MG63 (cell line): ENCODE measurements around the gene TOM1L1. TPM values are rescaled to one million over a fixed set of nuclear protein-coding genes. Genes with fewer than 3 reads are reported as not detected.
A peak's percentile ranks its signal among the peaks of the same experiment; 100 is the strongest.
"Not testable (repeated sequence)": the region's sequence is repeated elsewhere in the genome, so short reads cannot be mapped to it uniquely, and the experiment has no call there.

Source experiments
- DNase-seq: peaks from one replicate; pipeline ENCODE4 v3.0.0-alpha.2; 2020
- H3K27me3 ChIP-seq: fragments of 250-450 bp; sonication (Bioruptor Pico); 2 replicates; pipeline ENCODE4 v1.5.1; 2020; ENCODE audit warnings: mild to moderate bottlenecking, moderate library complexity
- H3K36me3 ChIP-seq: fragments of 250-450 bp; sonication (Bioruptor Pico); 2 replicates; pipeline ENCODE4 v1.5.1; 2020; ENCODE audit warnings: mild to moderate bottlenecking, moderate library complexity
- H3K4me3 ChIP-seq: fragments of 250-450 bp; sonication (Bioruptor Pico); 2 replicates; pipeline ENCODE4 v1.5.1; 2020; ENCODE audit warnings: mild to moderate bottlenecking, moderate library complexity
- H3K9me3 ChIP-seq: fragments of 250-450 bp; sonication (Bioruptor Pico); 2 replicates; pipeline ENCODE4 v1.5.1; 2020; ENCODE audit warnings: mild to moderate bottlenecking, moderate library complexity
- total RNA-seq: library from RNA; depleted of rRNA; stranded (reverse); fragments of >200 nt; shearing (Covaris generic); gene quantifications from 2 replicates; pipeline ENCODE4 v1.2.3, GENCODE V29; 2014; ENCODE audit warnings: low replicate concordance; rRNA removed

The TOM1L1 gene, protein sequence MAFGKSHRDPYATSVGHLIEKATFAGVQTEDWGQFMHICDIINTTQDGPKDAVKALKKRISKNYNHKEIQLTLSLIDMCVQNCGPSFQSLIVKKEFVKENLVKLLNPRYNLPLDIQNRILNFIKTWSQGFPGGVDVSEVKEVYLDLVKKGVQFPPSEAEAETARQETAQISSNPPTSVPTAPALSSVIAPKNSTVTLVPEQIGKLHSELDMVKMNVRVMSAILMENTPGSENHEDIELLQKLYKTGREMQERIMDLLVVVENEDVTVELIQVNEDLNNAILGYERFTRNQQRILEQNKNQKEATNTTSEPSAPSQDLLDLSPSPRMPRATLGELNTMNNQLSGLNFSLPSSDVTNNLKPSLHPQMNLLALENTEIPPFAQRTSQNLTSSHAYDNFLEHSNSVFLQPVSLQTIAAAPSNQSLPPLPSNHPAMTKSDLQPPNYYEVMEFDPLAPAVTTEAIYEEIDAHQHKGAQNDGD
- total RNA-seq = 13.9 and 46.3 TPM in 2 replicates

DNA sequence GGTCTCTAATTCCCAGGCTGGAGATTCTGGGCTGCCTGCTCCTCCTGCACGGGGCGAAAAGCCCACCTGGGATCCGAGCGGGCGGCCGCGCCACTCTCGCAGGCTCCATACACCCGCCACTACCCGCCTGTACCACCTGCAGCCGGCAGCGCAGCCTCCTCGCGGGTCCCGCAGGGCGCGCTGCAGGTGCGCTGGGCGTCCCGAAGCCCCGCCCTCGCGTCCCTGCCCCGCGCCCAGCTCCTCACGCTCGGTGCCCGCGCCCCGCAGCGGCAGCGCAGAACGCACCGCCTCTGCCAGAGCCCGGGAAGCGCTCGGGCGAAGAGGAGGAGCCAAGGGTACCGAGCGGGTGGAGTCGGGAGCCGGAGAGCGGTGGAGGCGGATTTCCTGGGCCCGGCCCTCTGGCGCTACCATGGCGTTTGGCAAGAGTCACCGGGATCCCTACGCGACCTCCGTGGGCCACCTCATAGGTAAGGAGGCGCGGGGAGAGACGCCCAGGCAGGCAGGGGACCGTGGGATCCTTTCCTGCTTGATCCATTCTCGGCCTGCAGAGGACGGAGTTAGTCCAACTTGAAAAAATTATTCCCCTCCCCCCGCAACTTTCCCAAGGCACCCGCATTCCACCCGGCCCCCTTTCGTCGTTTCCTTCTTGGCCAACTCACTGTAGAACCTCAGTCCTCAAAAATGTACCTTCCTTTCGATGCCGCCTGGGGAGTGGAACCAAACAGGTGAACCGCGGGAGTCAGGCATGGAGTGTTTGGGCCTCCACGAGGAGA is at the start of gene TOM1L1:
Gene TOM1L1 (plus strand): TSS at position 396 of the 773 bp plus-strand sequence. CDS start 14 bp downstream, at position 410.
- H3K27me3 ChIP-seq = peaks cover 6% of the 10 kb centered on the region; the same call in 1 of the 2 replicates
- H3K4me3 ChIP-seq = peak within 1 kb of the TSS; percentile 86
- no peaks in the 10 kb centered on the region for H3K9me3 ChIP-seq
- DNase-seq = peak; percentile 88
- H3K36me3 ChIP-seq = peaks cover 5% of the 10 kb centered on the region

DNA sequence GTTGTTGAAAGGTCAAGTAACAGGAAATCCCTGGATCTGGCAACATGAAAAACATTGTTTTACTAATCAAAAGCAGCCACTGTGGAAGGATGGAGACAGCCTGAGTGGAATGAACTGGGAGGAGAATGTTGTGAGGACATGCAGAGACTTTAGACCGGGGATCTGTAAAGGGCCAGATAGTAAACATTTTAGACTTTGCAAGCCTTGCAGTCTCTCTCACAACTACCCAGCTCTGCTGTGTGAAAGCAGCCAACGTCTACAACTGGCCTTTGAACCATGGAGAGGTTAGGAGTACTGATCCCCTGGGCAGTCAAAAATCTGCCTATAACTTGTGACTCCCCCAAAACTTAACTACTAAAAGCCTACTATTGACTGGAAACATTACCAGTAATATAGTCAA is 41.5 kb upstream of the TOM1L1 start:
- H3K4me3 ChIP-seq = no peak overlapping the region
- no peaks in the 10 kb centered on the region for H3K36me3 ChIP-seq
- DNase-seq = no peak
- H3K27me3 ChIP-seq = peaks cover 3% of the 10 kb centered on the region; the same call in 1 of the 2 replicates
- no peaks in the 10 kb centered on the region for H3K9me3 ChIP-seq

DNA sequence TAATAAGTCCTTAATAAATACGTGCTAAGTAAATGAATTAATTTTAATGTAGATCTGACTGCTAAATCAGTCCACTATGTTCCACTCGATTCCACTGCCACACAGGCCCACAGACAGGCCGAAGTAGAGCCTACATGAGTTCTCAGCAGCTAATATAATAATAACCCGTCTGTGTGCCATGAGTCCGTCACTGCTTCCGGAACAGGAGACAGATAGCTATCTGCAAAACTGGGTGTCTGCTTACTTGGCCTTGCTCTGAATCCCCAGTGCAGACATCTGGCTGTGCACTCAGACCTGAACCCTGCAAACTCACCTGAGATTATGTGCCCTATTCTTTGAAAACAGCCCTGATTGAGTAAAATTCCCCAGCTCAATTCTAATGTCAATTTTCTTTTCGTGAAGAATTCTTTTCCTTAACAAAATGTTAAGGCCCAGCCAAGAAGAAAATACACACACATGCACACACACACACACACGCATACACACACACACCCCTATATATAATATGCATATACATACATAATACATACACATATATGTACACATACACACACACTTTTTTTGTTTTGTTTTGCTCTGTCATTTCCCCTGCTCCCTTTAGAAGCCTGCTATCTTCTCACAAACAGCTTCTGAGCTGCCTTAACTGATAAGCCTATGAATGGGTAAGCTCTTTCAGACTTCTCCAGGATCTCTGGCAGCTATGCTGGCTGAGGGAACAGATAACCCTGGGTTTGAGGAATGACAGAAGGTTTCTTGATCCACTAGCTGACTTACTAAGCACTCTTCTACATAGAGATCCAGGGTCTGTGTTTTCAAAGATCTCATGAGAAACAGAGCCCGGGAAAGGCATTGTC is 39.8 kb upstream of the TOM1L1 start:
- no peaks in the 10 kb centered on the region for H3K36me3 ChIP-seq
- H3K4me3 ChIP-seq = no peak overlapping the region
- H3K27me3 ChIP-seq = peaks cover 7% of the 10 kb centered on the region; the same call in 1 of the 2 replicates
- DNase-seq = no peak
- H3K9me3 ChIP-seq = no peaks in the 10 kb centered on the region

DNA sequence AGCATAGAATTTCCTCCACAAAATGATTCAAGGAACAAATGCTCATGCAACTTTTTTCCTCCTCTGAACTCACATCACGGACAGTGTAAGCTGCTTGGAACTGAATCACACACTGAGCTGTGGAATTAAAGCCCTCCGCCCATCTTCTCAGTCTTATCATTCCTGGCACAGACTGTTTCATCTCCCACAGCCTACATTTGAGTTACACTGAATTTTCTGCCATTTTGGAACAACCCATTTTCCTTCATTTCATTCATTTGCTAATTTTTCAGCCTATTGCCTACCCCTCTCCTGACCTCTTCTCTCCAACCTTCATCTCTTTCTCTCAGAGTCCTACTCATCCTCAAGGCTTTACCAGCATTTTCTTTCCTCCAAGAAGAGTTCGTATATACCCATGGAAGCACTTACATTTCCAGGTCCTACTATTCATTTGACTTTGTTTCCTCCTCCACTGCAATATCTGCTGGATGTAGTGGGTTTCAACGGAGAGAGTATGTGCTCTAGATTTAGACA is 39.1 kb upstream of the TOM1L1 start:
- H3K27me3 ChIP-seq = peaks cover 7% of the 10 kb centered on the region; the same call in 1 of the 2 replicates
- no peaks in the 10 kb centered on the region for H3K36me3 ChIP-seq
- no peak overlapping the region for H3K4me3 ChIP-seq
- no peak for DNase-seq
- no peaks in the 10 kb centered on the region for H3K9me3 ChIP-seq

DNA sequence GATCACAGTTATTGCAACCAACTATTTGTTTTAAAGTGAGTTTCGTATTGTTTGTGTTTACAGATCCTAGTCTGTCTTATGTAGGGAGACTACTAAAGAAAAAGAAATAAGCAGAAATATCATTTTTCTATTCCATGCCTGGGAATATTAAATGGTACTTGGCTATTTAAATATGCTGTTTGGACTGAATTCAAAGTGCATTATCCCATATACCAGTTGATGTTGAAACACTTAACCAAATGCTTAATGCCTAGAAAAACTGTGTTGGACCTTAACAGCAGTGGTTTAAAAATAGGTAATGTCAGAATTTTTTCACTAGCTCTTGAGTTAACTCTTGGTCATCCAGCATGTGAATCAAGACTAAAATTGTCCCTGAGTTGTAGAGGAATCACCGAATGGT is 37.5 kb upstream of the TOM1L1 start:
- no peak for DNase-seq

DNA sequence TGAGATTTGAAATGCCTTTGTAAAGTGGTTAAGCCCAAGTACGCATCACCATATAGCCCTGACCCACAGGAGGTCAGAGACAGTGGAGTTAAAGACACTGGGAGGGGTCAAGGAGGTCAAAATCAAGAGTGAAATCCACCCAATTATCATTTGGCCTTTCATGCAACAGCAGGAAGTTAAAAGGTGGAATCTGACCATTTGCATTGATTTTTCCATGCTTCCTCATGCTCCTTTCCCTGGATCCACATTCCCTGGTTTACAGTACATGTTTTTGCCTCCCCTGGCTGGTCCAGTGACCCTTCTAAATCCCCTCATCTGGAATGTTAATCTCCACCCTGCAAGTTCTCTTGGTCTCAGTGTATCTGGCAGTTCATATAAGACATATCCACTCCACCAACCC is 36.6 kb upstream of the TOM1L1 start:
- Histone ChIP-seq H3K36me3 (no peaks in the 10 kb centered on the region), H3K4me3 (no peak overlapping the region)
- DNase-seq = no peak

More for the DNA sequence above, 37.5 kb upstream of the TOM1L1 start:
- Histone ChIP-seq H3K9me3 (no peaks in the 10 kb centered on the region), H3K27me3 (peaks cover 7% of the 10 kb centered on the region; the same call in 1 of the 2 replicates), H3K4me3 (no peak overlapping the region), H3K36me3 (no peaks in the 10 kb centered on the region)

DNA sequence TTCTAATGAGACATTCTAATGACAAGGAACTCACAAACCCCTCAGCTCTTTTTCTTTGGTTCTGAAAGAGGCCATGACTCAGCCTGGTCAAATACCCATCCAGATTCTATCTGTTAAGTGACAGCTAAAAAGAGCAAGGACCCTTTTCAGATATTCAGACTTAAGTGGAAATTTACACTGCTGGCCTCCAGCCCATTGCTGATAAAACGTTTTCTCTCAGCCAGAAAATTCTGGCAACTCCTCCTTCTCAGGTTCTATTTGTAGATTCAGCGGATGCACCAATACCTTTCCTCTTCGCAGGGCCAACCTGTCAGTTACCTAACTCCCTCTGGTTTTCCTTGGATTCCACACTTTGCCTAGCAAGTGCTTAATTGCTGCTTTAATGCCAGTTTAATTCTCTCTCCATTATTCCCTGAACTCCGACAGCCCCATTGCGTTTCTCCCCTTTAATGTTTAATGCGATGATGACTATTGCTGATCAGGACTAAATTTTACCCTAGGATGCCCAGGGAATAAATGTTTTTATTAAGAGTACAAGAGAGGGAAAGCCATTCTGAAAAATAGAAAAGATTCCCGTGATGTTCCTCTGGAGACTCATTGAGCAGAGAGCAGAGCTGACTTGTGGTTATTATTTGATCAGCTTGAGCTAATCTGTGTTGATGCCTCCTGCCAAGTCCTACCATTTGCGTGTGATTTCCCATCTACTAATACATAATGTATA is 35.9 kb upstream of the TOM1L1 start:
- Histone ChIP-seq H3K9me3 (no peaks in the 10 kb centered on the region), H3K36me3 (no peaks in the 10 kb centered on the region), H3K4me3 (no peak overlapping the region), H3K27me3 (peaks cover 7% of the 10 kb centered on the region; the same call in 1 of the 2 replicates)
- no peak for DNase-seq

More for the DNA sequence above, 36.6 kb upstream of the TOM1L1 start:
- Histone ChIP-seq H3K27me3 (peaks cover 7% of the 10 kb centered on the region; the same call in 1 of the 2 replicates), H3K9me3 (no peaks in the 10 kb centered on the region)

DNA sequence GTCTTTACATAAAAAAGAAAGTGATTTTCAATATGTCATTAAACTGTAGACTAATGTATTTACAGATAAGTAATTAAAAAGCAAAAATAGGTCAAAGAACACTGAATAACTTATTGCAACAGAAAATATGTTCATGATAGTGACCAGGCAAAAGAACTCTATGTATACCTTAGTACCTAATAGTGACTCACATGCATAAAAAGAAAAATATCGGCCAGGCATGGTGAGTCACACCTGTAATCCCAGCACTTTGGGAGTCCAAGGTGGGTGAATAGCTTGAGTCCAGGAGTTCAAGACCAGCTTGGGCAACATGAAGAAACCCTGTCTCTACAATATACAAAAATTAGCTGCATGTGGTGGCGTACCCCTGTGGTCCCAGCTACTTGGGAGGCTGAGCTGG is 33.0 kb upstream of the TOM1L1 start:
- peaks cover 7% of the 10 kb centered on the region; the same call in 1 of the 2 replicates for H3K27me3 ChIP-seq
- H3K36me3 ChIP-seq = no peaks in the 10 kb centered on the region
- no peaks in the 10 kb centered on the region for H3K9me3 ChIP-seq
- DNase-seq = no peak
- no peak overlapping the region for H3K4me3 ChIP-seq

DNA sequence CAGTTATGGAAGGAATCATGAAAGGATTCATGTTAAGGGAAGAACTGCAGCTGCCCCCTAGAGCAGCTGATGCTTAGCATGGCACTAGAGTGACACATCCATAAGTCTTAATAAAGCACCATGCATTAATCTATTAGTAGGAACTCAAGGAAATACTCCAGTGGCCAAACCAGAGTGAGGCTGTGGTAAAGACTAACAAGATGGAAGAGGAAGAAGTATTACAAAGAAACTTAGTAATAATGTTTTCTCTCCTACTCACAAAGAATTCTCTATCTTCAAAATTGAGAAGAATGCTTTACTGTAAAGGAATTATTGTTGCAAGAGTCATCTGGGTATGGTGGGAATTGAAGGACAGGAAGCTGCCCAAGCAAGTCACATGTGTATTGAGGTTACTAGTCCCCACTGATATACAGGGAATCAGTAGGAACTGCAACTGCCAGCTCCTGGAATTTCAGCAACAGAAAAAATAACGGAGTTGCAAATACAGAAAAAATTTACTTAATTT is 29.9 kb upstream of the TOM1L1 start:
- no peaks in the 10 kb centered on the region for H3K27me3 ChIP-seq
- H3K36me3 ChIP-seq = no peaks in the 10 kb centered on the region
- H3K4me3 ChIP-seq = no peak overlapping the region
- no peaks in the 10 kb centered on the region for H3K9me3 ChIP-seq
- DNase-seq = no peak

DNA sequence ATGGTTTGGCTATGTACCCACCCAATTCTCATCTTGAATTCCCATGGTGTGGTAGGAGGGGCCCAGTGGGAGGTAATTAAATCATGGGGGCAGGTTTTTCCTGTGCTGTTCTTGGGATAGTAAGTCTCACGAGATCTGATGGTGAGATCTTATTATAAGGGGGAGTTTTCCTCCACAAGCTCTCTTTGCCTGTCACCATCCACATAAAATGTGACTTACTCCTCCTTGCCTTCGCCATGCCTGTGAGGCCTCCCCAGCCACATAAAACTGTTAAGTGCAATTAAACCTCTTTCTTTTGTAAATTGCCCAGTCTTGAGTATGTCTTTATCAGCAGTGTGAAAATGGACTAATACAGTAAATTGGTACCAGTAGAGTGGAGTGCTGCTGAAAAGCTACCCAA is 24.7 kb upstream of the TOM1L1 start:
- H3K4me3 ChIP-seq, H3K9me3 ChIP-seq, H3K36me3 ChIP-seq, DNase-seq, H3K27me3 ChIP-seq: not testable (repeated sequence)

DNA sequence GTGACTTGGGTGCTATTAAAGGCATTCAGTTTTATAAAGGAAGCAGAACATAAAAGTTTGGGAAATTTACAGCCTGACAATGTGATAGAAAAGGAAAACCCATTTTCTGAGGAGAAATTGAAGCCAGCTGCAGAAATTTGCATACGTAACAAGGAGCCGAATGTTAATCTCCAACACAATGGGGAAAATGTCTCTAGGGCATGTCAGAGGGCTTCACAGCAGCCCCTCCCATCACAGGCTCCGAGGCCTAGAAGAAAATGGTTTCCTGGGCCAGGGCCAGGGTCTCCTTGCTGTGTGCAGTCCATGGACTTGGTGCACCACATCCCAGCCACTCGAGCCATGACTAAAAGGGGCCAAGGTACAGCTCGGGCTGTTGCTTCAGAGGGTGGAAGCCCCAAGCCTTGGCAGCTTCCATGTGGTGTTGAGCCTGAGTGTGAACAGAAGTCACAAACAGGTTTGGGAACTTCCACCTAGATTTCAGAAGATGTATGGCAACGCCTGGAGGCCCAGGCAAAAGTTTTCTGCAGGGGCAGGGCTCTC is 23.9 kb upstream of the TOM1L1 start:
- Histone ChIP-seq H3K4me3 (no peak overlapping the region), H3K27me3 (no peaks in the 10 kb centered on the region), H3K9me3 (no peaks in the 10 kb centered on the region), H3K36me3 (no peaks in the 10 kb centered on the region)
- DNase-seq = no peak

DNA sequence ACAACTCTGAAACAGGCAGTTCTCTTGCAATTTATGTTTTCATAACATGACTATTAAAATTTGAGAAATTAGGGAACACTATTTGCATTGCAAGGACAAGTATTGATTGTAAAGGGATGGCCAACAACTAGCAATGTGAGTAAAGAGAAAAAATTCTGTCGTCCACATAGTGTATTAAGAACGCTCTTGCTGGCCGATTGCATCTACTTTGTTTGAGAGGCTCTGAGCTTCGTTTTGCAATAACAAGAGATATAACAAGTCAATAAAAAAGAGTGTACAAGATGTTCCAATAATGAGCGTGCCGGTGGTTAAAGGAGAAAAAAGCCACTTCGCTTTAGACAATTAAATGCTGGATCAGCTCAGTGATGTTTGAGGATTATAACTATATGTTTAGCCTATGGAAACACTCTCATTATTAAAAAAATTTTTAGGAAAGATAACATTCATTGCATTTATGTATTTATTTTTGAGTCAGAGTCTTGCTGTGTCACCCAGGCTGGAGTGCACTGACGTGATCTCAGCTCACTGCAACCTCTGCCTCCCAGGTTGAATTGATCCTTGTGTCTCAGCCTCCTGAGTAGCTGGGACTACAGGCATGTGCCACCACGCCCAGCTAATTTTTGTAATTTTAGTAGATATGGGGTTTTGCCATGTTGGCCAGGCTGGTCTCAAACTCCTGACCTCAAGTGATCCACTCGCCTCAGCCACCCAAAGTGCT is 19.2 kb upstream of the TOM1L1 start:
- no peak overlapping the region for H3K4me3 ChIP-seq
- DNase-seq = no peak
- no peaks in the 10 kb centered on the region for H3K27me3 ChIP-seq
- no peaks in the 10 kb centered on the region for H3K9me3 ChIP-seq
- no peaks in the 10 kb centered on the region for H3K36me3 ChIP-seq

DNA sequence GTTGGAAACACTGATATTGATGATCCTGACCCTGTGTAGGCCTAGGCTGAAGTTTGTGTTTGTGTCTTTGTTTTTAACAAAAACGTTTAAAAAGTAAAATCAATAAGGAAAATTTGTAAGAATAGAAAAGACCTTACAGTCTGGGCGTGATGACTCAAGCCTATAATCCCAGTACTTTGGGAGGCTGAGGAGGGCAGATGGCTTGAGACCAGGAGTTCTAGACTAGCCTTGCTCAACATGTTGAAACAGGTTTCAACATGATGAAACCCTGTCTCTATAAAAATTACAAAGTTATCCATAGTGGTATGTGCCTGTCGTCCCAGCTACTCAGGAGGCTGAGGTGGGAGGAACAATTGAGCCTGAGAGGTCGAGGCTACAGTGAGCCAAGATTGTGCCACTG is 18.3 kb upstream of the TOM1L1 start:
- no peak for DNase-seq
- Histone ChIP-seq H3K9me3 (no peaks in the 10 kb centered on the region), H3K36me3 (no peaks in the 10 kb centered on the region), H3K27me3 (no peaks in the 10 kb centered on the region), H3K4me3 (no peak overlapping the region)

DNA sequence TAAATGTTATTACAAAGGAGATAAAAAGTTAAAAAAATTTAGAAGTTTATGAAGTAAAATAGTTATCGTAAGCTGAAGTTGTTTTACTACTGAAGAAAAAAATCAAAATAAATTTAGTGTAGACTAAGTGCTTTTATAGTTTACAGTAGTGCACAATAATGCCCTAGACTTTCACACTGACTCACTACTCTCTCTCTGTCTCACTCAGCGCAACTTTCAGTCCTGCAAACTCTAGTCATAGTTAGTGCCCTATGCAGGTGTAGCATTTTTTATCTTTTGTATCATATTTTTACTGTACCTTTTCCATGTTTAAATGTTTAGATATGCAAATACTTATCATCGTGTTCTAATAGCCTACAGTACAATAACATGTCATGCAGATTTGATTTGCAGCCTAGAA is 17.7 kb upstream of the TOM1L1 start:
- DNase-seq = no peak
- no peak overlapping the region for H3K4me3 ChIP-seq
- no peaks in the 10 kb centered on the region for H3K27me3 ChIP-seq
- H3K9me3 ChIP-seq = no peaks in the 10 kb centered on the region
- H3K36me3 ChIP-seq = no peaks in the 10 kb centered on the region

DNA sequence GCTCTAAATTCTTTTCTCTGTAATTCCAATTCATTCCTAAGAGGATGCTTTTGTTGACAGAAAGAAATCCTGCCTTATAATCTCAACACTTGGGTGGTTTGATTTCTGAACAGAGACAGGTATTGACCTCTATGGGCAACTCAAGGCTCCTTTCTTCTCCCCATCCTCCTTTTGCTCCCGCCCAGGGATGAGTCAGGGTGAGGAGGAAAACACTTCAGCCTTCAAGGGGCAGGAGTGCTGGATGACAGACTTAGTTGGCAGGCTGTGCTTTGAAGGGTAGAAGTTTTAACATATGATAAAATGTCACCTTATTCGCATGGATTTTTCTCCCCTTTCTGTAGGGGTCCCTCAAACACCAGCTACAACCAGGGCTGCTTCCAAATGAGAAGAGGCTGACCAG is 16.7 kb upstream of the TOM1L1 start:
- DNase-seq = no peak
- 0 out of 2 replicates have a peak, but pooled peaks cover 2% of the 10 kb centered on the region for H3K27me3 ChIP-seq
- no peaks in the 10 kb centered on the region for H3K9me3 ChIP-seq
- no peak overlapping the region for H3K4me3 ChIP-seq
- H3K36me3 ChIP-seq = no peaks in the 10 kb centered on the region
